NOMO-1 treated with DMSO at 0.1 percent for 48 hours (cell line): ENCODE data around the gene DOCK9.

Source experiments
- DNase-seq: peaks from one replicate; lab custom pipeline; 2025; ENCODE audit not compliant: unreplicated experiment; lab: John Stamatoyannopoulos, UW

DOCK9 gene

DNA sequence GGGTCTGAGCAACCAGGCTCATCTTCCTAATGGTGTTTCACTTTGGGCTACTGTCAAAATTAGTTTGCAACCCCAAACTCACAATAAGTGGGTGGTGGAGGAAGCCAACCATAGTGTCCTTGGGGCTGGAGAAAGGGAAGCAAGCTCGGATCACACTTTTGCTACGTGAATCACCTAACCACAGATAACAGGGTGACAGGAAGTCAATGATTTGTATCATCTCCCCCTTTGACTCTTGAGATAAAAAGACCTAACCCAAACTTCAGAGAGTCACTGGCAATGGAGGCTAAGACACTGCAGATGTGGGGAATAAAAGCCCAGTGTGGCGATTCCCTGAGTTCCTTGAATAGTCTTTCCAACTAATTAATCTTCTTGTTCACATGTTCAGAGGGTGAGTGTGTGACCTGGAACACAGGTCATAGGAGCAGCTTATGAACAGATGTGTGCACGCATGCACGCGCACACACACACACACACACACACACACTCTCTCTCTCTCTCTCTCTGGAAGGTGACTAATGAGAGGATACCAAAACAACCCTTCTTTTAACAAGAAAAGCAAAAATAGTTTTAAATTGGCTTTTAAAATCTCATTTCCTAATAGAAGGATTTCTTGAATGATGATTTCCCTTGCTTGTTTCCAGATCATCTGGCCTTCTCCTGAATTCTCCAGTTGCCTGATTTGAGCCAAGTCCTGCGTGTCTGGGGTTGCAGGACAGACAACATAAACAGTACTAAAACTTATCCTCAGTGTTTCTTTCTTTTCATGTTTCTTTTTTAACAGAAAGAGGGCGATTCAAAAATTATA, 21.2 kb upstream of the DOCK9 start:
- peak; percentile 32 for DNase-seq

DNA sequence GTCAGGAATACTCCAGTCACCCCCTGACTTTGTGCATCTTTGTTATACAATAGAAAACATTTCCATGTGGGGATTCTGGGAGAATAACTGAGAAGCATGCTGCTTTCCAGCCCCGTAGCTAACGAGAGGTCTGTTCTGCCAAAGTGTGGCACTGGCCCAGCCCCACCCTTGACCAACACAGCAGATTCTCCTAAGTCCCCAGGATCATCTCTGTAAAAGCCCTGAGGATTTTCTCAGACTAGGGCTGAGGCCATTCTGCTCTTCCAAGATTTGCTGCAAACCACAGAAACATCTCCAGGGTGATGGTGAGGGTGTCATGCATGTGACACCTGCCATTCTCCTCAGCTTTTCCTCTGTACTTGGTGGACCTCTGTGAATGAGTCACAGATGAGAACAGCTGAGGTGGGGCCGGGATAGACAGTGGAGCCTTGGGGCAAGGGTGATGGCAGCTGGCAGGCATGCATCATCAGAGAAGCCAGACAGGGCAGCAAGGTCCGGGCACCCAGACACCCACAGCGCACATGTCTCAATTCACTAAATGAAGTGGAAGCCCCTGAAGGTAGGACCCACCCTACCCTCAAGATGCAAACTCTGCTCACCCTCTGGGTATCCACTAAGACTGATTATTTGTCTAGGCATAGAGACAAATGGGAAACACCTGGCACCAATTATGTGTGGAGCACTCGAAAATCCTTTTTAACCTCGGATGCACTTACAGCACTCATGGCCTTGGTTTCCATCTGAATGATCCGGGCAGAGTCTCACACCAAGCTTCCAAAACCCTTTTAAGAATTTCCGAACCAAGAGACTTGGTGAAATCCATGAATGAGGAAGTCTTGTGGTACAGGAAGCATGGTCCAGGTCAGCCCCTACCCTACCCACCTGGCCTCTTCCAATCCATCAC, 20.1 kb upstream of the DOCK9 start:
- DNase-seq: no peak

DNA sequence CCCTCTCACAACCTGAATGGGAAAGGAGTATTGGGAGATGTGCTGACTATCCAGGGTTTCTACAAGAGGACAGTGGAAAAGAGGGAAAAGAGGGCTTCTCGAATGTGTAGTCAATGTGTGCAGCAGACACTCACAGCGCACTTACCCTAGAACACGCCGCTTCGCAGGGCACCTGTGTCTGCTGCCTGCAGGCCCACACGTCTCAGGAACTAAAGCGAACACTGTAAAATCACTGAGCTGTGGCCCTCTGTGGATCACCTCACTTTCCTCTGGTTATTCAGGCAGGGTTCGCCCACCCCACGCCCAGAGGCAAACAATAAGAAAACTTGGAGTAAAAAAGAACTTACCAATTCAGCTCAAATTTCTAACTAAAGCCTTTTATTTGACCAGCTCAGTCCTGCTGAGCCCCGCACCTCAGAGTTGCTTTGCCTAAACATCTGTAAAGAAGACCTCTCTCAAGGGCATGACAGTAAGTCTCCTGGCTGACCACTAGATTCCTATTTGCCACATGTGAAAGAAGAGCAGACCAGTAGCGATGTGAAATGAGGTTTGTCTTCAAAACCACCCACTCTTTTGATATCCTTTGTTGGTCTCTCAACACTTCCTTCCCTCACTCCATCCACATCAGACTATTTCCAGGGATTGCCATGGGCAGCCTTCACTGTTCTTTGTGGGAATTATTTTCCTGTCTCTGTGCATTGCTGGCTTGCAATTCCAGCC, 19.3 kb upstream of the DOCK9 start:
- no peak for DNase-seq

DNA sequence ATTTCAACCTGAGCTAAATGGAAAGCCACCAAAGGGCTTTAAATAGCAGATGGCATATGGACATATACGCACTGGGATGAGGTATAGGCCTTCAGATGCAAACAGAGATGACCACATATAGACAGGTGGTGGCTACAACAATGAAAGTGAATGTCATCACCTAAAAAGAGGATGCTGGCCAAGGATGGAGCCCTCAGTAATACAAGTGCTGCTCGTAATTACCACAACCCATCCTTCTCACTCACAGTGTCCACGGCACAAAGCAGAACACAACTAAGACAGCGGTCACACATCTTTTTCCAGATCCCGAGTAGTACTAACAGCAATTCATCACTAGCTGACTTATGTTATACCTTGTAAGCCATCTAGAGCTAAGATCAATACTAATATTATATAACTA, 18.2 kb upstream of the DOCK9 start:
- no peak for DNase-seq

DNA sequence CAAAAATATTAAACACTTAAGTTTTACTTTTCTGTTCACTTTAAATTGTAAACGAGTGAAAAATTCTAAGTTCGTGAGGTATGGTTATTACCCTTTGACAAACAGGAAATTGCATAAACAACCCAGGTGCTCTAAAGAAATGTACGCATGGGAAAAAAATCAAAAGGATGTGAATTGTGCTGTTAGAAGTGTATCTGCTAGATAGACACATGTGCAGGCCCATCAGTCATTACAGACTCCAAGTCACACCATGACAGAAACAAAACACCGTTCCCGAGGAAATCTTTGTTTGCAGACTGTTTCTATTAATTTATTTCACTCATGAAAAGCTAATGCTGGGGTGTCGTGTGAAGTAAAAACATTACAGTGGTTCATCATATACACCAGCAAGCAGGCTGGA, 17.0 kb upstream of the DOCK9 start:
- no peak for DNase-seq

DNA sequence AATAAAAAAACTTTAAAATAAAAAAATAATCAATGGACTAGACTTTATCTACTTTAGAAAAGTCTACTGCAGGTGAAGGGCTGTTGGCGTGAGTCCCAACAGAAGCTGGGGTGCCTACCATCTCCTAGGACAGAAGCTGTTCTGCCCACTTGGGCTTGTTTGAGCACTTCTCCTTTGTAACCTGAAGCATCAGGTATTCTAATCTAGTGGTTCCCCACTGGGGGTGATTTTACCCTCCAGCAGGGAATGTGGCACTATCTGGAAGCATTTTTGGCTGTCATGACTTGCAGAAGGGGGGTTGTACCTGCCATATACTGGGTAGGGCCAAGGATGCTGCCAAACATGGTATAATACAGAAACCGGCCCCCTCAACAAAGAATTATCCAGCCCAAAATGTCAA, 16.2 kb upstream of the DOCK9 start:
- DNase-seq: no peak

DNA sequence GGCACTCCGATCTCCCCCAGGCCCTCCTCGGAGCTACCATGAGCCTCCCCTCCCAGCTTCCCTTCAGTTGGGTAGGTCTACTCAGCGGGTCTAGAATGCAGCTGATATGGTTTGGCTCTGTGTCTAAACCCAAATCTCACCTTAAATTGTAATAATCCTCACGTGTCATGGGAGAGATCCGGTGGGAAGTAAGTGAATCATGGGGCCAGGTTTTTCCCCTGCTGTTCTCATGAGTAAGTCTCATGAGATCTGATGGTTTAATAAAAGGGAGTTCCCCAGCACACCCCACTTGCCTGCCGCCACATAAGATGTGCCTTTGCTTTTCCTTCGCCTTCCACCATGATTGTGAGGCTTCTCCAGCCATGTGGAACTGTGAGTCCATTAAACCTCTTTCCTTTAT, 14.5 kb upstream of the DOCK9 start:
- DNase-seq: no peak

DNA sequence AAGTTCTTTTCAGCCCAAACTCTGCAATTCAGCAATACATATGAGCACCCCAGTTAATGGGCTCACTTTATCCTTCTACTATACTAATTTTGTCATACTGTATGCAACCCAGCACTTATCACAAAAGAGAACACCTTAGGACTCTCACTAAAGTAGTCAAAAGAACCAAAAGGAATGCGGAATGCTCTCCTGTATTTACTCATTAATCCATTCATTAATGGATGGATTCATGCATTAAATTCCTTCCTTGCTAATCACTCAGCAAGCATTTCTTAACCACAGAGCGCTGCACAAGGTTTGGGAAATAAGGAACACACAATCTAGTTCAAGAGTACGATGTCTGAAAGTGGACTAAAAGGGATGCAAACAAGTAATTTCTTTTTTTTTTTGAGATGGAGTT, 12.8 kb upstream of the DOCK9 start:
- DNase-seq: no peak

DNA sequence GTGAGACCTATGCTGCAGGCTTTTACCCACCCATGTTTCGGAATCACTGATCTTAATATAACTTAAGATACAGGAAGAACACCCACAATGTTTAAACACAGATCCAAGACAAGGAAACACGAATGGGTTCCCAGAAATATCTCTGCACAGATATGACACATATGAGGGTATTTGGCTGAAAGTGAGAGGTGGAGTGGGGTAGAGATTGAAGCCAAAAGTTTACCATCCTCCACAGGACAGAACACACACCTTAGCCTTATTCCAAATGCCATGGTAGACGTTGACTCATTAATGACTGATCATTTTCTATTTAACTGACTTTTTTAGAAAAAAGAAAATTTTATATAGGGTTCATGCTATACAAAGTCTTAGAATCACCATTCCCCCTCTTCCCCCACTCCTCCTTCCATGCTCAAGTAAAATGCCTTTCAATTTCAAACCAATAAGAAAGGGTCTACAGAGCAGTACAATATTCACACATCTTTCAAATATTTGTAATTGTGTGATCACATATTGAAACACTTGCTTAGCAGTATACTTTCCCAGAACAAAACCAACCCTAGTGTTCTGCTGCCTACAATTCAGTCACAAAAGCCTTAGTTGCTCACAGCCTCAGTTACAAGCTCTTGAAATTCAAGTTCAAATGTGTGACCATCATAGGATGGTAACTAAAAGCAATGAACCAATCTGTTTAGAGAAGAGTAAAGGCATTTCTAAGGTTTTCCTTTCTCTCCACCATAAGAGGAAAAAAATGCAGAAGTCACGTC, 11.8 kb upstream of the DOCK9 start:
- DNase-seq: no peak

DNA sequence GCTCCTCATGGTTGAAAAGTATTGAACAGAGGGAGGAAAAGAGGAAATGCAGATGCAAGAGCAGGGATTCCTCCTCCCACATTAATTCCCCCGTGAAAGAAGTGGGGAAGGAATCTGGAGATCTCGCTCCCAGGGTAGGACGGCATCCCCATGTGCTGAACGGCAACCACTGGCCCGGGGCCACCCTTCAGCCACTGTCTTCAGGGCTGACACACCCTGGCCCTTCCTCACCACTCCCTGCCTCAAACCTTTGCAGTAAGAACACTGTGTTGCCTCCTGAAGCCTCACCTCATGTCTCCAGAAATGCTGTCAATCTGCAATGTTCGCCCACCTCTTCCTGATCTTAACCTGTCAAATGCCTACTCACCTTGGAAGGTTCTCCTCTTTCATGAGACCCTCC, 10.9 kb upstream of the DOCK9 start:
- no peak for DNase-seq

DNA sequence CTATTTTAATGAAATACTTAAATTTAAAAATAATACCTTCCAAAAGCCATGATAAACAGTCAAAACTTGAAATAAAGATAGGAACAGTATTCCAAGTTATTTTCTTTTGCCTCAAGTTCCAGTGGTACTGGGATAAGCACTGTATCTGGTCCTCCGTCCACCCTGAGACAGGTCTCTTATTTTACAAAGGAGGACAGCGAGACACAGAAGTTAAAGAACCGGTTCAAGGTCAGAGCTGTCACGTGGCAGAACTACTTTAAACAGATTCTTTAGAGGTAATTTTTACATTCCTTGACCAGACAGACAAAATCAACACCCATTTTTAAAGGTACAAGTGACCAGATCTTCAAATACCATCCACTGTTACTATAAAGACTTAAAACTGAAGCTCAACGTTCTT, 10.4 kb upstream of the DOCK9 start:
- DNase-seq: no peak

DNA sequence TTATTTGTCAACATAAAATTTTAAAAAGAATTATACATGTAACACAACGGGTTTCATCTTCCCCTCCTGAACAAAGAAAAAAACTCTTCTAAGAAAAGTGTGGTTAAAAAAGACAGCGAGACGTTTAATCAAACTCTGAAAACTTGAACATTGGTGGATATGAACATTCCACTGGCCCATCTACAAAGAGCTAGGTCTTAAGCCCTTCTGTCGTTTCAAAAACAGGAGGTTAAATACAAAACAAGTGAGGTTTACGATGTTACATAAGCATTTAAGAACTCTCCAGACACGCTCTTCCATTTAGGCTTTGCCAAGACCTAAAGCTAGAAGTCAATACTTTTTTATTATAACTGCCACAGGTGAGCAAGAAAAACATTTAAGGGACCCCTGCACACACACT, 9.4 kb upstream of the DOCK9 start:
- no peak for DNase-seq

DNA sequence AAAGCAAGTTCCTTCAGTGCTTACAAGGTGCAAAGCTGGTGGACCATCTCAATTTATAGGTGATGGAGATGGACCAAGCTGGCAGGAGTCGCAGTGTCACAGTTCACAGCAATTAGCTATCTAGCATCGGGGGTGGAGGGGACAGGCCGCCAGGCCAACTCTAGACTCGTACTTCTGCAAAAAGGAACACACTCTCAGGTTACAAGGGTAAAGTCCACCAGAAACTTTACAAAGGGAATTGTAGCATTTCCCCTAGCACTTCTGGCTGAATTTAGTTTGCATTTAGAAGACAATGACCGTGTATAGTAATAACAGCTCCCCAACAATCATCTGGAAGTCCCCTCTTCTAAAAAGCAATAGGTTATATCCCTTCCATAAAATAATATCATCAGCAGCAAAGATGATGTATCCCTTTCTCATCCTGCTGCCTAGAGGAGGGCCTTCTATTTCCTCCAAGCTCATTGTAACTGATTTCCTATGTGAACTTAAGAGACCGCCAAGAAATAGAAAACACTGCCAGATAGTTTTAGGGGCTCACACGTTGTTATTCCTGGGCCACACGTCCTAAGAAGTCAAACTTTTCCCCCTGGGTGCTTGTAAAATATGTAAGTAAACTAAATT, 8.5 kb upstream of the DOCK9 start:
- peak; percentile 51 for DNase-seq

DNA sequence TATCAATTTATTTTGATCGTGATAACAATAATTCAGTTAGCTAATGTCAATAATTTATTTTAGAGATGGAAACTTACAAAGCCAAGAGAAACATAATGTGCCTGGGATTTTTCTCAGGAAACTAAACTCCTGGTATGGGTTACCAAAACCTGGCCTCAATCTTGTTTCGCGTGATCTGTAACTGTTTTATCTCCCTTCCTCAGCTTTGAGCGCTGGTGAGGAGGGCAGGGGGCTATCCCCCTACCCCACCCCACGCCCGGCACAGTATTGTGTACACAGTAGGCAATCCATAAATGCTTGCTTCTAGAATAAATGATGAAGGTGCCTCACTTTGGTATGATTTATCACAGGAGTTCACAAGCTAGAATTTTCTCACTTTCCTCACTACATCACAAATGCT, 7.7 kb upstream of the DOCK9 start:
- DNase-seq: no peak

DNA sequence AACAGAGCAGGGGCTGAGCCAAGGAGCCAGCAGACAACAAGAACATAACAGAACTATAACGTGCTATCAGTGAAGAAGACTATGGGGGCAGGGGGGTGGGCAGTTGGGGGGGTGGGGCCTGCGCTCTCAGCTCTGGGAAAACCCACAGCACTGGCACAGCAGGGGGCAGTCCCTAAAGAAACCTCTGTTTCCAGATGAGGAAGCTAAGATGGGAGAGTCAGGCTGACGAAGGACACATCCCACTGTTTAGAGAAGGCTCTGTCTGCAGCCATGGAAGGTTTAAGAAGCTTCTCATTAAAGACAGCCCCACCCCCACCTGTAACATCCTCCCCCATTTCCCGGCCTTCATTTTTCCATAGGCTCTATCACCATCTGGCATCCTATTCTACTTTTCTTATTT, 7.1 kb upstream of the DOCK9 start:
- no peak for DNase-seq

DNA sequence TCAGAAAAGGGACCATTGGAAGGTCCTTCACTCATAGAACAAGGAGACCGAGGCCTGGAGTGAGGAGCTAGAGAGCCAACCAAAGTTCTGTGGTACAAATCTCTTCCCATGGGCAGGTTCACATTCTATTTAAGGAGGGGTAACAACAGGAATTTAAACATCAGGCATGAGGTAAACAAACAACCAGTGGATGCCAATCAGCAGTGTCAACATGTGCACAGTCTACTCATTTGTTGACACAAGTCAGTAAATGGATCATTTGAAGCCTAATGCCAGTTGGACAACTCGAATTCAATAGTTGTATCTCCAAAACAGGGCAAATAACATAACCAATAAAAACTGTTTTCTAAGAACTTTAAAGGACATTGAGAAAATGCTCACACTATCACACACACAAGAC, 6.3 kb upstream of the DOCK9 start:
- no peak for DNase-seq

DNA sequence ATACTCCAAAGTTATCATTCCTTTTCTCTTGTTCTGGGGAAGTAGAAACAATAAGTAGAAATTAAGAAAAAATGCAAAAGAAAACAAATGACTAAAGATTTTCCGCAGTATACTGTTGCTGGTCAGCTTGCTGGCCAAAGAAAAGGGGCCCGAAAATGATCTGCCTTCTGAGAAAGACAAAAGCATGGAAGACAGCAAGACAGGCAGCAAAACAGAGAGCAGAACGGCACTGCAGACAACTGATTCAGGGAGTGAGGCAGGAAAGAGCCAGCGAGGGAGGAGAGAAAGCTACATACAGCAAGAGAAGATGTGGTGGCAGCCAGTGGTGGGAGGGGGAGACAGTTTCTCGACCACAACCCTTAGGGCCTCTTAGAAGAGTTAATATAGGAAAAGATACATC, 5.3 kb upstream of the DOCK9 start:
- DNase-seq: no peak

DNA sequence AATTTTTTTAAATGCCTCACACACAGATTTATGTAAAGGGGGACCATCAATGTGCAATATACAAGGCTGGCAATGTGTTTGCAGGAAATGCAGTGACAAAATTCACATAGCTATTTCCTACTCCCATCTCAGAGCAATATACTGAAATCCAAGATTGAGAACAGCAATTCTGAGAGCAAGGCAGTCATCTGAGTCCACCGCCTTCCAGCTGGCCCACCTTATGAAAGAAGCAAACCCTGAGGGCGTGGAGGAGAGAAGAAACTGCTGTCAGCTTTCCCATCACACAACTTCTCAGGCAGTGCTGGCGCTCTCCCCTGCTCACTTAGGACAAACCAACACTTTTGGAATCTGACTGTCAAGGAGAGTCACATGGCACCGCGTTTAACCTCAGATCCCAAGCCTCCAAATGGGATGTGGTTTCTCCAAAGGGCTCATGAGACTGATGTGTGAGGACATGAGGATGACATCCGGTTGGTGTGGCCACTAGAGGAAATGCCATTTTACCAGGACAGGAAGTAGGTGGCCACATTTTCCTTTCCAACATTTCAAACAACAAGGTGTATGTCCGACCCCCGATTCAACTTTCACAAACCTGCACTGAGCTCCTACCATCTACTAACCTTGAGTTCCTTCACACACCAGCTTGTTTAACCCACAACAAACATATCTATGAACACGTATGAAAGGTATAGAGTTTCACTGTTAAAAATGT, 3.7 kb upstream of the DOCK9 start:
- no peak for DNase-seq

DNA sequence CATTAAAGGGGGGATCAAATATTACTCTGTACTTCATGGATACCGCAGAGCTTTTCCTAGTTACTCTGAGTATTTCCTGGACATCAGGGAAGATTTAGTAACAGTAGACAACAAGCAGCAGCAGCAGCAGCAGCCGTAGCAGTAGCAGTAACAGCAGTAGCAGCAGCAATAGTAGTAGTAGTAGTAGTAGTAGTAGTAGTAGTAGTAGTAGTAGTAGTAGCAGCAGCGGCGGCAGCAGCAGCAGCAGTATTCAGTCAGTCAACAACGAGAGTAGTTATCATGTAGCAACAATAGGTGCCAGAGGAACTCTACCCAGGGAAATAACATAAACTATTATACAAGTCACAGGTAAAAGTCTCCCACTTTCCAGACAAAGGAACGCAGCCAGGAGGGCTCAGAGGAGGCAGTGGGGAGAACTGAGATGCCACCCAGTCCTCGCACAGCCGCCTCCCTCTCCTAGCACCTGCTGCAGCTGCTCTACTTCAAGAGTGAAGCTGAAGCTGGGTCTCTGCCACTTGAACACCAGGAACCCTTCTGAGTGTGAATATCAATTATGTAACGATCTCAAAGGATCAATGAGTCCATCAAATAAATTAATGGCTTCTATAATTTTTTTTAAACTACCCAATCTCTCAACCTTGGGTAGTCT, 1.3 kb upstream of the DOCK9 start:
- DNase-seq: no peak
